H1 (cell line): ENCODE results near the gene CLCNKB. TPM values are rescaled to one million over a fixed set of nuclear protein-coding genes. Genes with fewer than 3 reads are reported as not detected.

ENCODE experiments used
- CTCF ChIA-PET: fragments of 300-600 bp; sonication (Branson Sonifier 250); formaldehyde crosslinking; loops from one replicate; lab custom pipeline; 2021; ENCODE audit not compliant: partially characterized antibody; lab: Charles Lee
- POLR2A ChIA-PET: fragments of 300-600 bp; sonication (Branson Sonifier 250); formaldehyde crosslinking; loops from one replicate; lab custom pipeline; 2021; ENCODE audit warnings: inconsistent platforms; ENCODE audit not compliant: partially characterized antibody; lab: Charles Lee
- DNase-seq, 2 experiments: peaks; one replicate each; pipeline versions ENCODE4 v3.0.0 to v3.0.0-alpha.2; 2010 to 2022; ENCODE audit warnings: low spot score in 2 of 2, low read depth in 1 of 2, mixed read lengths in 1 of 2
- FAIRE-seq: peaks from 2 replicates; lab custom pipeline; 2011; peaks lifted over from hg19 to GRCh38; lab: Jason Lieb, UNC
- H2AFZ ChIP-seq: 2 replicates; pipeline ENCODE4 v1.8.1; 2012; ENCODE audit warnings: low read length, inconsistent platforms
- H2AK5ac ChIP-seq: 2 replicates; pipeline ENCODE4 v1.6.1; 2013; ENCODE audit warnings: low read depth, low read length
- H2BK120ac ChIP-seq: replicated peaks from 2 replicates; pipeline ENCODE3; 2013; ENCODE audit warnings: low read depth, low read length, inconsistent platforms
- H2BK12ac ChIP-seq: 2 replicates; pipeline ENCODE4 v1.6.1; 2013; ENCODE audit warnings: low read depth, low read length
- H2BK15ac ChIP-seq: 2 replicates; pipeline ENCODE4 v1.6.1; 2013; ENCODE audit warnings: low read length
- H2BK20ac ChIP-seq: 2 replicates; pipeline ENCODE4 v1.6.1; 2013; ENCODE audit warnings: low read length
- H2BK5ac ChIP-seq: 2 replicates; pipeline ENCODE4 v1.6.1; 2013; ENCODE audit warnings: low read depth, low read length
- H3K14ac ChIP-seq: 2 replicates; pipeline ENCODE4 v1.6.1; 2013; ENCODE audit warnings: inconsistent platforms; ENCODE audit not compliant: insufficient read length
- H3K18ac ChIP-seq: 2 replicates; pipeline ENCODE4 v1.6.1; 2013; ENCODE audit warnings: low read length; ENCODE audit errors: extremely low read depth
- H3K23ac ChIP-seq: 2 replicates; pipeline ENCODE4 v1.6.1; 2013; ENCODE audit warnings: inconsistent platforms; ENCODE audit not compliant: insufficient read length
- H3K23me2 ChIP-seq: 2 replicates; pipeline ENCODE4 v1.6.1; 2013; ENCODE audit warnings: low read depth, low read length
- H3K27ac ChIP-seq: 2 replicates; pipeline ENCODE4 v1.6.1; 2011; ENCODE audit warnings: low read depth, low read length, inconsistent platforms
- H3K27me3 ChIP-seq, 4 experiments: replicated peaks in 1 of 4; 1 replicate in 1 of 4; 2 replicates in 3 of 4; pipeline versions ENCODE4 v1.6.1 to v1.8.1; 2011 to 2013; ENCODE audit warnings: low read length in 3 of 4, mild to moderate bottlenecking in 3 of 4, inconsistent platforms in 2 of 4, mixed read lengths in 2 of 4, moderate library complexity in 1 of 4; ENCODE audit not compliant: control insufficient read depth in 3 of 4, insufficient read depth in 3 of 4; ENCODE audit errors: extremely low read depth in 1 of 4
- H3K36me3 ChIP-seq, 4 experiments: 2 replicates each; pipeline versions ENCODE4 v1.6.1 to v1.8.1; 2011 to 2013; ENCODE audit warnings: mild to moderate bottlenecking in 4 of 4, low read length in 3 of 4, moderate library complexity in 2 of 4, control low read depth in 1 of 4, inconsistent platforms in 1 of 4; ENCODE audit not compliant: insufficient read depth in 4 of 4, control insufficient read depth in 2 of 4
- H3K4ac ChIP-seq: replicated peaks from 2 replicates; pipeline ENCODE3; 2013; ENCODE audit warnings: low read length, low read depth, mixed read lengths, inconsistent platforms; ENCODE audit not compliant: insufficient read length
- H3K4me1 ChIP-seq, 4 experiments: replicated peaks in 1 of 4; 1 replicate in 1 of 4; 2 replicates in 3 of 4; pipeline versions ENCODE4 v1.6.1 to v1.8.1; 2011 to 2013; ENCODE audit warnings: low read length in 3 of 4, inconsistent platforms in 2 of 4, mixed read lengths in 1 of 4; ENCODE audit not compliant: insufficient read depth in 4 of 4, control insufficient read depth in 3 of 4
- H3K4me2 ChIP-seq, 2 experiments: 2 replicates each; pipeline versions ENCODE4 v1.6.1 to v1.8.1; 2011 to 2013; ENCODE audit warnings: low read depth in 2 of 2, low read length in 2 of 2, control low read depth in 1 of 2, inconsistent platforms in 1 of 2, mild to moderate bottlenecking in 1 of 2; ENCODE audit not compliant: insufficient read depth in 1 of 2
- H3K4me3 ChIP-seq, 4 experiments: fragments of 200-600, 300-600 bp in 1 of 4; sonication (generic), shearing (Covaris generic), sonication (Bioruptor Twin) in 1 of 4; 2 replicates each; pipeline versions ENCODE4 v1.5.1 to v1.8.1; 2011 to 2016; ENCODE audit warnings: low read length in 4 of 4, low read depth in 3 of 4, control low read depth in 2 of 4, inconsistent platforms in 2 of 4, mild to moderate bottlenecking in 2 of 4, mixed read lengths in 1 of 4, moderate library complexity in 1 of 4; ENCODE audit not compliant: insufficient read depth in 2 of 4; ENCODE audit errors: extremely low read depth in 1 of 4
- H3K56ac ChIP-seq: replicated peaks from 2 replicates; pipeline ENCODE3; 2013; ENCODE audit warnings: low read depth, mild to moderate bottlenecking, mixed read lengths, low read length, inconsistent platforms; ENCODE audit not compliant: insufficient read length
- H3K79me1 ChIP-seq: 2 replicates; pipeline ENCODE4 v1.6.1; 2013; ENCODE audit warnings: low read depth, low read length, control low read depth
- H3K79me2 ChIP-seq, 2 experiments: 2 replicates each; pipeline versions ENCODE4 v1.6.1 to v1.8.1; 2012 to 2013; ENCODE audit warnings: low read length in 2 of 2, mild to moderate bottlenecking in 2 of 2, inconsistent platforms in 1 of 2; ENCODE audit not compliant: insufficient read depth in 2 of 2, control insufficient read depth in 1 of 2
- H3K9ac ChIP-seq, 4 experiments: replicated peaks in 1 of 4; 1 replicate in 1 of 4; 2 replicates in 3 of 4; pipeline versions ENCODE4 v1.6.1 to v1.8.1; 2011 to 2013; ENCODE audit warnings: low read depth in 3 of 4, low read length in 3 of 4, control low read depth in 2 of 4, mild to moderate bottlenecking in 2 of 4, moderate library complexity in 2 of 4, inconsistent platforms in 1 of 4; ENCODE audit errors: extremely low read depth in 1 of 4
- H3K9me3 ChIP-seq, 2 experiments: 2 replicates each; pipeline versions ENCODE4 v1.6.1 to v1.8.1; 2012 to 2013; ENCODE audit warnings: mild to moderate bottlenecking in 2 of 2, moderate library complexity in 2 of 2, control low read depth in 1 of 2, inconsistent platforms in 1 of 2, low read depth in 1 of 2, low read length in 1 of 2, mixed read lengths in 1 of 2; ENCODE audit not compliant: insufficient read depth in 2 of 2
- H4K20me1 ChIP-seq, 2 experiments: replicated peaks in 1 of 2; 2 replicates each; pipeline versions ENCODE3 to v1.8.1; 2011 to 2013; ENCODE audit warnings: inconsistent platforms in 2 of 2, low read length in 2 of 2, mild to moderate bottlenecking in 1 of 2; ENCODE audit not compliant: insufficient read depth in 2 of 2, control insufficient read depth in 1 of 2
- H4K5ac ChIP-seq: 2 replicates; pipeline ENCODE4 v1.6.1; 2013; ENCODE audit warnings: low read length, low read depth, mixed read lengths, inconsistent platforms; ENCODE audit not compliant: insufficient read length
- H4K8ac ChIP-seq: 2 replicates; pipeline ENCODE4 v1.8.0; 2013; ENCODE audit warnings: mild to moderate bottlenecking, moderate library complexity, low read length, inconsistent platforms; ENCODE audit not compliant: insufficient read depth; ENCODE audit errors: extremely low read depth
- H4K91ac ChIP-seq: replicated peaks from 2 replicates; pipeline ENCODE3; 2013; ENCODE audit warnings: low read length, mixed read lengths, inconsistent platforms; ENCODE audit not compliant: insufficient read length
- CTBP2 ChIP-seq: IDR thresholded peaks from 2 replicates; pipeline ENCODE4 v1.7.0; 2011; ENCODE audit warnings: borderline replicate concordance, mild to moderate bottlenecking, moderate library complexity, mixed read lengths, low read length; ENCODE audit not compliant: insufficient read depth, insufficient read length
- EGR1 ChIP-seq: IDR thresholded peaks from 2 replicates; pipeline ENCODE4 v1.6.1; 2011; ENCODE audit warnings: low read depth, low read length, borderline replicate concordance
- HDAC6 ChIP-seq: IDR thresholded peaks from one replicate; pipeline ENCODE4 v1.7.1; 2012; ENCODE audit warnings: low read depth, mild to moderate bottlenecking, inconsistent platforms, low read length, moderate library complexity
- JUN ChIP-seq: IDR thresholded peaks from 2 replicates; pipeline ENCODE4 v1.6.1; 2011; ENCODE audit warnings: low read depth, mild to moderate bottlenecking, improper control_type of control experiment, low read length
- MAFK ChIP-seq: IDR thresholded peaks from 2 replicates; pipeline ENCODE4 v1.6.1; 2012; ENCODE audit warnings: low read depth, mild to moderate bottlenecking, improper control_type of control experiment, low read length
- POU5F1 ChIP-seq: IDR thresholded peaks from 2 replicates; pipeline ENCODE4 v1.6.1; 2011; ENCODE audit warnings: low read depth, mild to moderate bottlenecking, low read length, moderate library complexity
- WGBS, 2 experiments: shearing (Covaris generic) in 1 of 2; methylation state at CpG; one replicate each; pipeline versions ENCODE4 v1.1.6 to v1.1.7; 2013 to 2015; ENCODE audit warnings: low lambda C conversion rate in 2 of 2, mixed read lengths in 2 of 2, inconsistent platforms in 1 of 2, low coverage in 1 of 2, missing lambda C conversion rate in 1 of 2; ENCODE audit not compliant: insufficient replicate concordance in 2 of 2, insufficient coverage in 1 of 2, insufficient read length in 1 of 2; ENCODE audit errors: extremely low coverage in 1 of 2, missing lambda C conversion rate in 1 of 2; 5-methylcytosine and 5-hydroxymethylcytosine counted together
- polyA plus RNA-seq, 7 experiments: library from polyadenylated mRNA; depleted of rRNA in 3 of 7; stranded (reverse) in 5 of 7; unstranded in 2 of 7; fragments of >200 nt in 5 of 7; fragments of 200-250 nt in 2 of 7; gene quantifications; 1 replicate in 5 of 7; 2 replicates in 1 of 7; 4 replicates in 1 of 7; pipeline versions ENCODE4 v1.2.1 to v1.2.3, GENCODE V29; 2011 to 2013; ENCODE audit warnings: missing spikeins in 2 of 7, mixed read lengths in 2 of 7
- total RNA-seq: library from RNA; stranded (reverse); fragmentation: NEBNext Ultra II Directional; extraction: Animal tissue kit (Norgen Biotek cat#: 25700); gene quantifications from 2 replicates; pipeline ENCODE4 v1.2.1, GENCODE V29; 2021
- TF ChIP-seq, protein P1 (sequence below): IDR thresholded peaks from 2 replicates; pipeline ENCODE4 v1.6.1; 2011; ENCODE audit warnings: low read depth, mild to moderate bottlenecking, low read length; ENCODE audit not compliant: insufficient read depth

Gene CLCNKB
- total and polyA plus RNA-seq, 2 of the 8 experiments (the other 6 are each of a cell fraction or from before 2014, with no cell fraction given): 1.2 to 3.5 TPM

GRCh38 chr1:16063921-16064320 is 20.3 kb downstream of the CLCNKB start:
- H4K8ac ChIP-seq: no peak overlapping the region
- no peaks in the 10 kb centered on the region for H3K79me2 ChIP-seq
- peak overlapping the region; percentile 72; the same call in 1 of the 2 replicates for H2BK15ac ChIP-seq
- no peaks in the 10 kb centered on the region for H3K9me3 ChIP-seq
- FAIRE-seq: no peak
- H4K91ac ChIP-seq: no peak overlapping the region
- WGBS, 2 experiments: 74% methylated on average over 9 of the region's 9 CpGs; no CpG with 5 or more reads in 1 of the 2 experiments
- DNase-seq: no peak
- H3K56ac ChIP-seq: no peak overlapping the region
- H2BK12ac ChIP-seq: peak overlapping the region; percentile 51; the same call in 1 of the 2 replicates
- H3K18ac ChIP-seq: no peak overlapping the region
- TF ChIP-seq, protein P1, sequence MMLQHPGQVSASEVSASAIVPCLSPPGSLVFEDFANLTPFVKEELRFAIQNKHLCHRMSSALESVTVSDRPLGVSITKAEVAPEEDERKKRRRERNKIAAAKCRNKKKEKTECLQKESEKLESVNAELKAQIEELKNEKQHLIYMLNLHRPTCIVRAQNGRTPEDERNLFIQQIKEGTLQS: no peak
- TF ChIP-seq JUN (no peak), HDAC6 (no peak), POU5F1 (no peak), EGR1 (no peak), MAFK (no peak), CTBP2 (no peak)
- H4K5ac ChIP-seq: no peak overlapping the region
- no peaks in the 10 kb centered on the region for H3K23me2 ChIP-seq
- H2BK120ac ChIP-seq: no peak overlapping the region
- no peaks in the 10 kb centered on the region for H3K79me1 ChIP-seq
- H2BK20ac ChIP-seq: no peak overlapping the region
- no peak overlapping the region for H3K4ac ChIP-seq
- H3K9ac ChIP-seq: no peak overlapping the region
- peaks cover 0 to 18% (median 13%) of the 10 kb centered on the region in 4 experiments; a peak in 6 of 7 replicates for H3K4me1 ChIP-seq
- H3K4me2 ChIP-seq: no peak overlapping the region
- H2BK5ac ChIP-seq: no peak overlapping the region; the same call in 1 of the 2 replicates
- H3K27me3 ChIP-seq: peaks cover 0 to 4% (median 2%) of the 10 kb centered on the region in 4 experiments; a peak in 2 of 7 replicates
- H3K27ac ChIP-seq: no peak overlapping the region
- H2AK5ac ChIP-seq: no peak overlapping the region
- H3K23ac ChIP-seq: no peak overlapping the region
- CTCF ChIA-PET: interaction anchor here (0.6 to 7.8 kb wide), 7 partner anchors 8 to 248 kb away, joined by 3 to 91 read pairs (median 4); no protein-coding TSS in a partner anchor
- H3K4me3 ChIP-seq: no peak overlapping the region
- POLR2A ChIA-PET: interaction anchor here (1.0 to 1.5 kb wide), 4 partner anchors 9 to 149 kb away, joined by 3 to 4 read pairs (median 4); partner anchors contain the start of genes ARHGEF19 and FAM131C
- no peaks in the 10 kb centered on the region for H3K36me3 ChIP-seq
- no peak overlapping the region for H2AFZ ChIP-seq
- no peak overlapping the region for H3K14ac ChIP-seq
- no peaks in the 10 kb centered on the region for H4K20me1 ChIP-seq
